Stimulated activated CD8-positive, alpha-beta memory T cell treated with anti-CD3 and anti-CD28 coated beads, Interleukin-7, amount 100 ng/mL, for 48 hours (primary cell): Measurements from ENCODE around the gene MOB4.
"Not testable (repeated sequence)": the region's sequence is repeated elsewhere in the genome, so short reads cannot be mapped to it uniquely, and the experiment has no call there.

Experiments used
- DNase-seq, 2 donors: peaks; one replicate each; pipeline ENCODE4 v3.0.0-alpha.2; 2020; ENCODE audit warnings: low read depth in 1 of 2; ENCODE audit errors: extremely low read depth in 1 of 2

Gene MOB4

DNA sequence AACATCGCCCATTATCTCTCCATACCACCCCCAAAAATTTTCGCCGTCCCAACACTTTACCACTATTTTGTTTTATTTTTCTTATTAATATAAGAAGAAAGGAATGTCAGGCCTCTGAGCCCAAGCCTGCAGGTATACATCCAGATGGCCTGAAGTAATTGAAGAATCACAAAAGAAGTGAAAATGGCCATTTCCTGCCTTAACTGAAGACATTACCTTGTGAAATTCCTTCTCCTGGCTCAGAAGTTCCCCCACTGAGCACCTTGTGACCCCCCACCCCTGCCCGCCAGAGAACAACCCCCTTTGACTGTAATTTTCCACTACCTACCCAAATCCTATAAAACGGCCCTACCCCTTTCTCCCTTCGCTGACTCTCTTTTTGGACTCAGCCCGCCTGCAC is 71.4 kb downstream of the MOB4 start:
- not testable (repeated sequence) for DNase-seq

GRCh38 chr2:197591339-197592072 is 75.6 kb downstream of the MOB4 start:
- DNase-seq, result no peak

GRCh38 chr2:197596766-197597165 is 80.9 kb downstream of the MOB4 start:
- no peak for DNase-seq

DNA sequence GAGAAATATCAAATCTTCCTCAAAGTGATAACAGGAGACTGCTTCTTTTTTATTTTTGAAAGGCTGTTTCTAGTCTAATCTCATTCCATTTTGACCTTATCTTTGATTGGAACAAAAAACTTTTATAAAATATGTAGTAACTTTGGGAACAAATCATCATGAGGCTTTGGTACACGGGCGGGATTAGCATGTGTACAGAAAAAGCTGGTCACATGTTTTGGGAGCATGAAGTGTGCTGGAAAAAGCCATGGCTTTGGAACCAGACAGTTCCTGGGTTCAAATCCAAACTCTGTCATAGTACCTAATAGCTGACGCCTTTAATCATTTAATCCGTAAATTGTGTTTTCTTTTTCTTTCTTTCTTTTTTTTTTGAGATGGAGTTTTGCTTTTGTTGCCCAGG is 81.3 kb downstream of the MOB4 start:
- DNase-seq, result no peak

DNA sequence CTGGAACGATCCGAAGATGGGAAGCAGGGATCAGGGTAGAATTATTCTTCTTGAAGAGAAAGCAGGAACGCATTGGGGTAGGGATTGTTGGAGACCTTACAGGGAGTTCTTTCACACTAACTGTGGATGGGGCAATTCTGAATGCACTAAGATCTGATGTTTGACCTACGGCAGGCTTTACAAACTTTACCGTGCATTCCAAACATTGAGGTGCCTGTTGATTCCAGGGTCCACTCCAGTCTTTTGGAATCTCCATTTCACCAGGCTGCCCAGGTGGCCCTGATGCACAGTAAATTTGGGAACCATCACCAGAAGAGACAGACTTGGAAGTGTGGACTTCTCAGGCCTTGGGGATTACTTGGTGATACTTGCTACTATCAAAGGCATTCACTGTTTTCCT is 82.6 kb downstream of the MOB4 start:
- no peak for DNase-seq

- DNase-seq, result peak; percentile 1 to 11
Measured at GRCh38 chr2:197599285-197599965, 83.6 kb downstream of the MOB4 start.

DNA sequence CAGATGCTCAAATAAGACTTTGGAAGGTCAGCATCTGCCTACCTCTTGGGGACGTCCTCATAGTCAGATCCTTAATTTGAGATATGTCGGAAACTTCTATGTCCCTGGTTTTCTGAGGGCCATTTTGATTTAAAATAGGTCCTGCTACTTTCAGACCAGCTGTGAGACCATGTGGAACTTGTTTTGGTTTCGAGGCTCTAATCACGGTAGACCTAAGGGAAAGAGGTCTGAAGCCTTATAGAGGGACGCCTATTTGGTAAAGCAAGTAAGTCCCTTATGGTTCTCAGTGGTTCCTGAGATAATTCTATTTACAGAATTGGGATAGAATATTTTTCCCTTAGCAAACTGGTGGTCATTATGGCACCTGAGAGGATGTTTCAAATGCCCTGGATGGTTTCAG is 84.4 kb downstream of the MOB4 start:
- DNase-seq, result no peak

- DNase-seq, result no peak
Measured at GRCh38 chr2:197601726-197602125, 85.9 kb downstream of the MOB4 start.
